GM19395 (cell line): Measurements from ENCODE around the gene ATXN1.
A peak's percentile ranks its signal among the peaks of the same experiment; 100 is the strongest.
"Not testable (repeated sequence)": the region's sequence is repeated elsewhere in the genome, so short reads cannot be mapped to it uniquely, and the experiment has no call there.

Experiments used
- ATAC-seq: cut with Tn5 transposase; IDR thresholded peaks from one replicate; pipeline ENCODE4 v1.9.1; 2021; ENCODE audit warnings: mild to moderate bottlenecking, moderate library complexity; ENCODE audit not compliant: unreplicated experiment

The ATXN1 gene

GRCh38 chr6:16548121-16548520, 213.1 kb downstream of the ATXN1 start:
- ATAC-seq = no peak

- no peak for ATAC-seq
These were observed 213.7 kb downstream of the ATXN1 start for GRCh38 chr6:16547587-16547986.

- ATAC-seq = no peak
These were observed 214.4 kb downstream of the ATXN1 start for GRCh38 chr6:16546861-16547260.

GRCh38 chr6:16545382-16545781, 215.9 kb downstream of the ATXN1 start:
- no peak for ATAC-seq

- ATAC-seq = no peak
These were observed 216.7 kb downstream of the ATXN1 start for GRCh38 chr6:16544521-16544920.

GRCh38 chr6:16544006-16544405, 217.3 kb downstream of the ATXN1 start:
- ATAC-seq = no peak

GRCh38 chr6:16543521-16543920, 217.7 kb downstream of the ATXN1 start:
- ATAC-seq = no peak

GRCh38 chr6:16542070-16542469, 219.2 kb downstream of the ATXN1 start:
- ATAC-seq = no peak

- ATAC-seq = peak; percentile 62
These were observed 220.2 kb downstream of the ATXN1 start for GRCh38 chr6:16540804-16541752.

- ATAC-seq = not testable (repeated sequence)
These were observed 220.9 kb downstream of the ATXN1 start for GRCh38 chr6:16540383-16540782.

GRCh38 chr6:16539086-16539931, 222.0 kb downstream of the ATXN1 start:
- no peak for ATAC-seq

GRCh38 chr6:16535564-16535963, 225.7 kb downstream of the ATXN1 start:
- no peak for ATAC-seq

GRCh38 chr6:16533721-16534136, 227.5 kb downstream of the ATXN1 start:
- no peak for ATAC-seq

- no peak for ATAC-seq
These were observed 228.1 kb downstream of the ATXN1 start for GRCh38 chr6:16533210-16533609.

- ATAC-seq = no peak
These were observed 233.6 kb downstream of the ATXN1 start for GRCh38 chr6:16527691-16528090.

- no peak for ATAC-seq
These were observed 236.9 kb downstream of the ATXN1 start for GRCh38 chr6:16524380-16524707.

GRCh38 chr6:16523606-16524379, 237.5 kb downstream of the ATXN1 start:
- ATAC-seq = no peak

GRCh38 chr6:16522937-16523336, 238.3 kb downstream of the ATXN1 start:
- no peak for ATAC-seq

- ATAC-seq = no peak
These were observed 239.7 kb downstream of the ATXN1 start for GRCh38 chr6:16521528-16521927.

GRCh38 chr6:16519265-16520242, 241.7 kb downstream of the ATXN1 start:
- ATAC-seq = no peak
